Upper lobe of right lung (tissue), 1 donor: ENCODE measurements around the gene LARGE1. TPM values are rescaled to one million over a fixed set of nuclear protein-coding genes. Genes with fewer than 3 reads are reported as not detected.

Experiments used
- ATAC-seq: fragments of 200-7000 bp; cut with Tn5 transposase; one replicate; pipeline ENCODE4 v1.9.1; 2020; ENCODE audit warnings: mild to moderate bottlenecking, moderate library complexity
- DNase-seq: peaks from one replicate; pipeline ENCODE4 v3.0.0-alpha.2; 2020
- H3K27ac ChIP-seq: fragments of 200-600 bp; one replicate; pipeline ENCODE4 v1.8.0; 2022
- H3K27me3 ChIP-seq: fragments of 200-600 bp; one replicate; pipeline ENCODE4 v1.8.0; 2022; ENCODE audit warnings: mild to moderate bottlenecking
- H3K36me3 ChIP-seq: fragments of 200-600 bp; one replicate; pipeline ENCODE4 v1.8.0; 2022
- H3K4me1 ChIP-seq: fragments of 200-600 bp; one replicate; pipeline ENCODE4 v1.8.0; 2022
- H3K4me3 ChIP-seq: fragments of 200-600 bp; one replicate; pipeline ENCODE4 v1.8.0; 2022; ENCODE audit warnings: mild to moderate bottlenecking
- H3K9me3 ChIP-seq: fragments of 200-600 bp; one replicate; pipeline ENCODE4 v1.8.0; 2022
- intact Hi-C: fragments of 100-400 bp; cut with DNase I; formaldehyde crosslinking; loops from one replicate; pipeline ENCODE4 v1.11.0; 2022
- total RNA-seq: library from RNA; stranded (reverse); fragmentation: NEBNext Ultra II Directional; extraction: Animal tissue kit (Norgen Biotek cat#: 25700); gene quantifications from one replicate; pipeline ENCODE4 v1.2.1, GENCODE V29; 2021
- TF ChIP-seq, protein P1 (sequence below): fragments of 200-600 bp; IDR thresholded peaks from one replicate; pipeline ENCODE4 v1.8.0; 2022; ENCODE audit warnings: antibody characterized with exemption
- donor health status: DM: no; HTN: yes; CAD: no; lungs with severe emphysema.

The LARGE1 gene
- total RNA-seq, 1 donor from 2014 or later: 33.5 TPM

GRCh38 chr22:33635766-33636165 is 284.5 kb downstream of the LARGE1 start:
- no peak for DNase-seq
- no peak overlapping the region for H3K4me3 ChIP-seq
- no peak for ATAC-seq
- intact Hi-C loops: no loop called here
- H3K27me3 ChIP-seq: no peaks in the 10 kb centered on the region
- no peaks in the 10 kb centered on the region for H3K4me1 ChIP-seq
- no peaks in the 10 kb centered on the region for H3K36me3 ChIP-seq
- TF ChIP-seq, protein P1, sequence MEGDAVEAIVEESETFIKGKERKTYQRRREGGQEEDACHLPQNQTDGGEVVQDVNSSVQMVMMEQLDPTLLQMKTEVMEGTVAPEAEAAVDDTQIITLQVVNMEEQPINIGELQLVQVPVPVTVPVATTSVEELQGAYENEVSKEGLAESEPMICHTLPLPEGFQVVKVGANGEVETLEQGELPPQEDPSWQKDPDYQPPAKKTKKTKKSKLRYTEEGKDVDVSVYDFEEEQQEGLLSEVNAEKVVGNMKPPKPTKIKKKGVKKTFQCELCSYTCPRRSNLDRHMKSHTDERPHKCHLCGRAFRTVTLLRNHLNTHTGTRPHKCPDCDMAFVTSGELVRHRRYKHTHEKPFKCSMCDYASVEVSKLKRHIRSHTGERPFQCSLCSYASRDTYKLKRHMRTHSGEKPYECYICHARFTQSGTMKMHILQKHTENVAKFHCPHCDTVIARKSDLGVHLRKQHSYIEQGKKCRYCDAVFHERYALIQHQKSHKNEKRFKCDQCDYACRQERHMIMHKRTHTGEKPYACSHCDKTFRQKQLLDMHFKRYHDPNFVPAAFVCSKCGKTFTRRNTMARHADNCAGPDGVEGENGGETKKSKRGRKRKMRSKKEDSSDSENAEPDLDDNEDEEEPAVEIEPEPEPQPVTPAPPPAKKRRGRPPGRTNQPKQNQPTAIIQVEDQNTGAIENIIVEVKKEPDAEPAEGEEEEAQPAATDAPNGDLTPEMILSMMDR: no peak
- no peak overlapping the region for H3K27ac ChIP-seq
- H3K9me3 ChIP-seq: no peaks in the 10 kb centered on the region

- Histone ChIP-seq H3K4me3 (no peak overlapping the region), H3K4me1 (no peaks in the 10 kb centered on the region), H3K27ac (no peak overlapping the region), H3K27me3 (no peaks in the 10 kb centered on the region), H3K36me3 (no peaks in the 10 kb centered on the region), H3K9me3 (no peaks in the 10 kb centered on the region)
- intact Hi-C loops: no loop called here
- DNase-seq (no peak), ATAC-seq (no peak)
- TF ChIP-seq, protein P1: no peak
Observed at GRCh38 chr22:33631777-33632176, 288.5 kb downstream of the LARGE1 start.

DNA sequence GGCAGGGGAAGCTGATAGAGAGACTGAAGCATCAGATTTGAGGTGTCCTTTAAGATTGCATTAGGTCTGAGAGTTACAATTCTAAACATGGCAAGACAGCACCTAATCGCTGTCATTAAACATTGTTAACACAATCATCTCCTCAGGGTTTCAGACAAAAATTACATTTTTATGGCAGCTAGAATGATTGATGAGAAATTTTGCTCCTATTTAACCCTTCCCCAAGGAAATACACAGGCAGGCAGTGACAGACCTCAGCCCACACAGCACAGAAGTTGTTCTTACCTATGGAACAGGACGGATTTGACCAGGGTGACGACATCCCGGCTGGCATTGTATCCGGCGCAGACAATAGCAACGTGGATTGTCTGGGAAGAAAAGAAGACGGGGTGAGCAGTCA is 294.3 kb downstream of the LARGE1 start:
- ATAC-seq: no peak
- intact Hi-C loops: no loop called here
- Histone ChIP-seq H3K9me3 (no peaks in the 10 kb centered on the region), H3K27ac (no peak overlapping the region), H3K4me3 (no peak overlapping the region), H3K4me1 (no peaks in the 10 kb centered on the region), H3K36me3 (no peaks in the 10 kb centered on the region), H3K27me3 (no peaks in the 10 kb centered on the region)
- DNase-seq: no peak
- TF ChIP-seq, protein P1: no peak

GRCh38 chr22:33620085-33620484 is 300.2 kb downstream of the LARGE1 start:
- intact Hi-C loops: no loop called here
- ATAC-seq (no peak), DNase-seq (no peak)
- Histone ChIP-seq H3K27me3 (no peaks in the 10 kb centered on the region), H3K4me1 (no peaks in the 10 kb centered on the region), H3K27ac (no peak overlapping the region), H3K36me3 (no peaks in the 10 kb centered on the region), H3K4me3 (no peak overlapping the region), H3K9me3 (no peaks in the 10 kb centered on the region)
- TF ChIP-seq, protein P1: no peak

- DNase-seq (no peak), ATAC-seq (no peak)
- H3K4me3 ChIP-seq: no peak overlapping the region
- no peaks in the 10 kb centered on the region for H3K4me1 ChIP-seq
- no peaks in the 10 kb centered on the region for H3K27me3 ChIP-seq
- intact Hi-C loops: no loop called here
- H3K27ac ChIP-seq: no peak overlapping the region
- no peaks in the 10 kb centered on the region for H3K36me3 ChIP-seq
- no peaks in the 10 kb centered on the region for H3K9me3 ChIP-seq
- TF ChIP-seq, protein P1: no peak
Observed at GRCh38 chr22:33606504-33606903, 313.8 kb downstream of the LARGE1 start.

DNA sequence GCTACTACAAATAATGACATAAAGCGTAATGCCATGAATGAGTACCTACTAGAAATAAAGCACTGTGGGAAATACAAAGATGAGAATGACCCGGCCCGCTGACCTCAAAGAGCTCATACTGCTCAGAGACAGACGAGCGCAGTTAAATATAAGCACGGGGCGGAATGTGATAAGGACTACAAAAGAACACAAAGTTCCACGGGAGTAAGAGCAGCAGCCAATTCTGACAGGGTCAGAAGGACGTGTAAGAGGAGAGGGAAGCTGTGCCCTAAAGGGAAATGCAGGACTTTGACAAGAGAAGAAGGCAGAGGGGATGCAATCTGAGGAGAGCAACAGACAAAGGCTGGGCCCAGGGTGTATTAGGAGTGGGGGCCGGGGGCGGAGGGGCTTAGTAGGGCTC is 314.6 kb downstream of the LARGE1 start:
- no peak overlapping the region for H3K4me3 ChIP-seq
- H3K27ac ChIP-seq: no peak overlapping the region
- H3K27me3 ChIP-seq: no peaks in the 10 kb centered on the region
- ATAC-seq (peak; percentile 79), DNase-seq (no peak)
- no peaks in the 10 kb centered on the region for H3K4me1 ChIP-seq
- no peaks in the 10 kb centered on the region for H3K9me3 ChIP-seq
- H3K36me3 ChIP-seq: no peaks in the 10 kb centered on the region
- intact Hi-C loops: no loop called here
- TF ChIP-seq, protein P1: no peak
